ENCODE results near the gene RGS3.

The RGS3 gene

GRCh38 chr9:113616116-113616515 lies 152.6 kb downstream of the RGS3 start:
- Histone ChIP-seq H3K4me2 (ENCODE audit: low read length) (peak overlapping the region; percentile 82), H3K9ac (ENCODE audit: low read length) (peak overlapping the region; percentile 3; the same call in 1 of the 2 replicates), H3K4me3 (ENCODE audit: low read length) (no peak overlapping the region), H3K79me2 (ENCODE audit: low read length) (no peaks in the 10 kb centered on the region), H3K9me3 (ENCODE audit: insufficient read depth, low read length) (no peaks in the 10 kb centered on the region), H4K20me1 (ENCODE audit: insufficient read depth, low read length) (no peaks in the 10 kb centered on the region), H3K4me1 (ENCODE audit: low read length) (peaks cover 78% of the 10 kb centered on the region), H3K27me3 (ENCODE audit: low read depth, low read length) (no peaks in the 10 kb centered on the region), H3K27ac (ENCODE audit: low read length) (peak overlapping the region; percentile 68), H3K36me3 (replicated peaks; ENCODE audit: low read depth, low read length) (no peaks in the 10 kb centered on the region), H2AFZ (ENCODE audit: low read depth, low read length) (no peak overlapping the region)
- TF ChIP-seq EZH2phosphoT487 (IDR thresholded peaks at IDR 0.05; ENCODE audit: low read depth): no peak
- TF ChIP-seq, protein P1, sequence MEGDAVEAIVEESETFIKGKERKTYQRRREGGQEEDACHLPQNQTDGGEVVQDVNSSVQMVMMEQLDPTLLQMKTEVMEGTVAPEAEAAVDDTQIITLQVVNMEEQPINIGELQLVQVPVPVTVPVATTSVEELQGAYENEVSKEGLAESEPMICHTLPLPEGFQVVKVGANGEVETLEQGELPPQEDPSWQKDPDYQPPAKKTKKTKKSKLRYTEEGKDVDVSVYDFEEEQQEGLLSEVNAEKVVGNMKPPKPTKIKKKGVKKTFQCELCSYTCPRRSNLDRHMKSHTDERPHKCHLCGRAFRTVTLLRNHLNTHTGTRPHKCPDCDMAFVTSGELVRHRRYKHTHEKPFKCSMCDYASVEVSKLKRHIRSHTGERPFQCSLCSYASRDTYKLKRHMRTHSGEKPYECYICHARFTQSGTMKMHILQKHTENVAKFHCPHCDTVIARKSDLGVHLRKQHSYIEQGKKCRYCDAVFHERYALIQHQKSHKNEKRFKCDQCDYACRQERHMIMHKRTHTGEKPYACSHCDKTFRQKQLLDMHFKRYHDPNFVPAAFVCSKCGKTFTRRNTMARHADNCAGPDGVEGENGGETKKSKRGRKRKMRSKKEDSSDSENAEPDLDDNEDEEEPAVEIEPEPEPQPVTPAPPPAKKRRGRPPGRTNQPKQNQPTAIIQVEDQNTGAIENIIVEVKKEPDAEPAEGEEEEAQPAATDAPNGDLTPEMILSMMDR (IDR thresholded peaks at IDR 0.05; ENCODE audit: low read depth, low read length): no peak

- H3K27ac ChIP-seq (ENCODE audit: low read length): peak overlapping the region; percentile 21
- H3K4me2 ChIP-seq (ENCODE audit: low read length): peak overlapping the region; percentile 17
- TF ChIP-seq, protein P1 (IDR thresholded peaks at IDR 0.05; ENCODE audit: low read depth, low read length): no peak
- no peak for TF ChIP-seq EZH2phosphoT487 (IDR thresholded peaks at IDR 0.05; ENCODE audit: low read depth)
- H3K9me3 ChIP-seq (ENCODE audit: insufficient read depth, low read length): no peaks in the 10 kb centered on the region
- H3K36me3 ChIP-seq (replicated peaks; ENCODE audit: low read depth, low read length): no peaks in the 10 kb centered on the region
- H3K27me3 ChIP-seq (ENCODE audit: low read depth, low read length): no peaks in the 10 kb centered on the region
- no peak overlapping the region for H2AFZ ChIP-seq (ENCODE audit: low read depth, low read length)
- peak overlapping the region; percentile 3; the same call in 1 of the 2 replicates for H3K9ac ChIP-seq (ENCODE audit: low read length)
- H3K4me1 ChIP-seq (ENCODE audit: low read length): peaks cover 85% of the 10 kb centered on the region
- H4K20me1 ChIP-seq (ENCODE audit: insufficient read depth, low read length): no peaks in the 10 kb centered on the region
- no peaks in the 10 kb centered on the region for H3K79me2 ChIP-seq (ENCODE audit: low read length)
- no peak overlapping the region for H3K4me3 ChIP-seq (ENCODE audit: low read length)
Observed at GRCh38 chr9:113616621-113617496, 153.3 kb downstream of the RGS3 start.

DNA sequence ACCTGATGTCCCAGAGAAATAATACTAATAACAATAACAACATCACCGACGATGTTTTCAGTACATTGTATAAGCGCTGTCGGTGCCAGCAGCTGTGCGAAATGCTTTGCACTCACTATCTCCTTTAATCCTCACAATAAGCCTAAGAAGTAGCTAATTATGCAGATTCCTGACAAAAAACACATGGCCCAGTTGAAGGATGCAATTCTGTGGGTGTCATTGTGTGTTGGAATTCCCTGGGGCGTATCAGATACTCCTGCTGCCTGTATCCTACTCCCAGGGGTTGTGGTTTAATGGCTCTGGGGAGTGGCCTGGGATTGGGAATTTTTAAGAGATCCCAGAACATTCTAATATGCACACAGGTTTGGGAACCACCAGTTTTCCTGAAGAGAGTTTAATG lies 154.0 kb downstream of the RGS3 start:
- no peak overlapping the region for H2AFZ ChIP-seq (ENCODE audit: low read depth, low read length)
- no peaks in the 10 kb centered on the region for H3K79me2 ChIP-seq (ENCODE audit: low read length)
- H4K20me1 ChIP-seq (ENCODE audit: insufficient read depth, low read length): no peaks in the 10 kb centered on the region
- no peak overlapping the region for H3K4me3 ChIP-seq (ENCODE audit: low read length)
- H3K27me3 ChIP-seq (ENCODE audit: low read depth, low read length): no peaks in the 10 kb centered on the region
- H3K4me2 ChIP-seq (ENCODE audit: low read length): peak overlapping the region; percentile 17
- H3K36me3 ChIP-seq (replicated peaks; ENCODE audit: low read depth, low read length): no peaks in the 10 kb centered on the region
- TF ChIP-seq, protein P1 (IDR thresholded peaks at IDR 0.05; ENCODE audit: low read depth, low read length): no peak
- no peak for TF ChIP-seq EZH2phosphoT487 (IDR thresholded peaks at IDR 0.05; ENCODE audit: low read depth)
- H3K9me3 ChIP-seq (ENCODE audit: insufficient read depth, low read length): no peaks in the 10 kb centered on the region
- no peak overlapping the region for H3K9ac ChIP-seq (ENCODE audit: low read length)
- H3K4me1 ChIP-seq (ENCODE audit: low read length): peaks cover 92% of the 10 kb centered on the region
- no peak overlapping the region for H3K27ac ChIP-seq (ENCODE audit: low read length)

- TF ChIP-seq EZH2phosphoT487 (IDR thresholded peaks at IDR 0.05; ENCODE audit: low read depth): no peak
- TF ChIP-seq, protein P1 (IDR thresholded peaks at IDR 0.05; ENCODE audit: low read depth, low read length): no peak
- Histone ChIP-seq H2AFZ (ENCODE audit: low read depth, low read length) (no peak overlapping the region), H3K4me1 (ENCODE audit: low read length) (peaks cover 98% of the 10 kb centered on the region), H4K20me1 (ENCODE audit: insufficient read depth, low read length) (no peaks in the 10 kb centered on the region), H3K27ac (ENCODE audit: low read length) (peak overlapping the region; percentile 14), H3K36me3 (replicated peaks; ENCODE audit: low read depth, low read length) (no peaks in the 10 kb centered on the region), H3K9me3 (ENCODE audit: insufficient read depth, low read length) (no peaks in the 10 kb centered on the region), H3K4me3 (ENCODE audit: low read length) (0 out of 2 replicates have a peak overlapping the region, but pooled peaks have one; percentile 23), H3K79me2 (ENCODE audit: low read length) (no peaks in the 10 kb centered on the region), H3K27me3 (ENCODE audit: low read depth, low read length) (no peaks in the 10 kb centered on the region), H3K4me2 (ENCODE audit: low read length) (peak overlapping the region; percentile 61), H3K9ac (ENCODE audit: low read length) (no peak overlapping the region; the same call in 1 of the 2 replicates)
Observed at GRCh38 chr9:113618836-113619490, 155.4 kb downstream of the RGS3 start.

Measured in OCI-LY3 (cell line).